HepG2 (cell line): Measurements from ENCODE around the gene BCKDHA. TPM values are rescaled to one million over a fixed set of nuclear protein-coding genes. Genes with fewer than 3 reads are reported as not detected.

Experiments
- ARID2 ChIP-seq: sonication (generic); formaldehyde crosslinking; IDR thresholded peaks from 2 replicates; pipeline ENCODE4 v1.8.1; 2022; ENCODE audit warnings: mild to moderate bottlenecking, missing genetic modification reagents, borderline replicate concordance
- ARNT2 ChIP-seq: sonication (generic); formaldehyde crosslinking; IDR thresholded peaks from 2 replicates; pipeline ENCODE4 v1.8.0; 2022; ENCODE audit warnings: mild to moderate bottlenecking, low read depth, missing genetic modification reagents, moderate library complexity
- ATF7-NPFF ChIP-seq: sonication (generic); formaldehyde crosslinking; IDR thresholded peaks from 2 replicates; pipeline ENCODE4 v1.8.1; 2023; ENCODE audit warnings: mild to moderate bottlenecking, low read depth, missing genetic modification reagents, moderate library complexity
- FOXC1 ChIP-seq: sonication (generic); formaldehyde crosslinking; IDR thresholded peaks from 2 replicates; pipeline ENCODE4 v1.8.0; 2022; ENCODE audit warnings: mild to moderate bottlenecking, missing genetic modification reagents, borderline replicate concordance
- GFI1 ChIP-seq: sonication (generic); formaldehyde crosslinking; IDR thresholded peaks from 2 replicates; pipeline ENCODE4 v1.5.0; 2020; ENCODE audit warnings: missing genetic modification reagents, mild to moderate bottlenecking, borderline replicate concordance
- IRF1 ChIP-seq: sonication (generic); formaldehyde crosslinking; IDR thresholded peaks from 2 replicates; pipeline ENCODE4 v1.4.0; 2020; ENCODE audit warnings: low read depth, mild to moderate bottlenecking, missing genetic modification reagents
- KLF13 ChIP-seq: sonication (generic); formaldehyde crosslinking; IDR thresholded peaks from 2 replicates; pipeline ENCODE4 v1.4.0; 2020; ENCODE audit warnings: mild to moderate bottlenecking, missing genetic modification reagents
- KMT2B ChIP-seq: IDR thresholded peaks from 2 replicates; pipeline ENCODE4 v1.6.1; 2016; ENCODE audit warnings: missing genetic modification reagents, missing compliant biosample characterization
- MAFG ChIP-seq: sonication (generic); formaldehyde crosslinking; IDR thresholded peaks from 2 replicates; pipeline ENCODE4 v1.5.1; 2020; ENCODE audit warnings: mild to moderate bottlenecking, missing genetic modification reagents
- MATR3 ChIP-seq: sonication (generic); formaldehyde crosslinking; IDR thresholded peaks from 2 replicates; pipeline ENCODE4 v1.4.0; 2020; ENCODE audit warnings: missing genetic modification reagents
- TBX3 ChIP-seq: fragments of 450-650 bp; IDR thresholded peaks from 2 replicates; pipeline ENCODE4 v1.6.1; 2017; ENCODE audit warnings: antibody characterized with exemption, mild to moderate bottlenecking, inconsistent platforms, borderline replicate concordance
- THAP7 ChIP-seq: sonication (generic); formaldehyde crosslinking; IDR thresholded peaks from 2 replicates; pipeline ENCODE4 v1.8.1; 2023; ENCODE audit warnings: mild to moderate bottlenecking, missing genetic modification reagents
- THYN1 ChIP-seq: sonication (generic); formaldehyde crosslinking; IDR thresholded peaks from 2 replicates; pipeline ENCODE4 v1.8.1; 2023; ENCODE audit warnings: low read depth, mild to moderate bottlenecking, moderate library complexity, missing genetic modification reagents, borderline replicate concordance
- ZFP62 ChIP-seq: sonication (generic); formaldehyde crosslinking; IDR thresholded peaks from 2 replicates; pipeline ENCODE4 v1.4.0; 2020; ENCODE audit warnings: missing genetic modification reagents
- ZHX2 ChIP-seq, 2 experiments: sonication (generic) in 1 of 2; formaldehyde crosslinking in 1 of 2; IDR thresholded peaks; 2 replicates each; pipeline versions ENCODE4 v1.6.1 to v1.9.0; 2014 to 2022; ENCODE audit warnings: antibody characterized with exemption in 1 of 2, borderline replicate concordance in 1 of 2, inconsistent platforms in 1 of 2, low read depth in 1 of 2, missing genetic modification reagents in 1 of 2
- ZNF44 ChIP-seq: sonication (generic); formaldehyde crosslinking; IDR thresholded peaks from 2 replicates; pipeline ENCODE4 v1.5.1; 2020; ENCODE audit warnings: mild to moderate bottlenecking, missing genetic modification reagents
- ZNF547 ChIP-seq: sonication (generic); formaldehyde crosslinking; IDR thresholded peaks from 2 replicates; pipeline ENCODE4 v1.5.1; 2020; ENCODE audit warnings: mild to moderate bottlenecking, missing genetic modification reagents
- ZNF704 ChIP-seq: sonication (generic); formaldehyde crosslinking; IDR thresholded peaks from 2 replicates; pipeline ENCODE4 v1.8.1; 2023; ENCODE audit warnings: mild to moderate bottlenecking, inconsistent platforms, moderate library complexity, missing genetic modification reagents, borderline replicate concordance
- ZNF709 ChIP-seq: sonication (generic); formaldehyde crosslinking; IDR thresholded peaks from 2 replicates; pipeline ENCODE4 v1.5.0; 2020; ENCODE audit warnings: mild to moderate bottlenecking, missing genetic modification reagents
- polyA plus RNA-seq, 8 experiments: library from polyadenylated mRNA; depleted of rRNA in 3 of 8; stranded (reverse) in 7 of 8; unstranded in 1 of 8; fragments of >200 nt; fragmentation: Illumina TruSeq in 4 of 8; extraction: Trizol in 4 of 8; gene quantifications; 2 replicates each; pipeline versions ENCODE4 v1.2.1 to v1.2.3, GENCODE V29; 2011 to 2016; ENCODE audit warnings: low read depth in 4 of 8, missing spikeins in 1 of 8, mixed read lengths in 1 of 8; ENCODE audit not compliant: insufficient read depth in 1 of 8
- total RNA-seq, 5 experiments: library from RNA; depleted of rRNA; stranded (reverse); fragments of >200 nt; fragmentation: Illumina TruSeq; extraction: Trizol; gene quantifications; 2 replicates each; pipeline ENCODE4 v1.2.3, GENCODE V29; 2016; ENCODE audit warnings: low read depth in 1 of 5

The BCKDHA gene
- total and polyA plus RNA-seq, 2 of the 13 experiments (the other 11 are each of a cell fraction or from before 2014, with no cell fraction given), result 11.8 to 31.5 TPM

- peak; percentile 46; the same call in 1 of the 2 replicates for TF ChIP-seq ZHX2 (IDR thresholded peaks at IDR 0.05; ENCODE audit: low read depth)
- no peak for TF ChIP-seq ZHX2 (CRISPR knock-in tag; IDR thresholded peaks at IDR 0.05; ENCODE audit: borderline replicate concordance)
- 0 out of 2 replicates have a peak, but pooled peaks have one; percentile 68 for TF ChIP-seq KLF13 (CRISPR knock-in tag)
- no peak for TF ChIP-seq ZFP62 (CRISPR knock-in tag)
- no peak for TF ChIP-seq MATR3 (CRISPR knock-in tag)
- TF ChIP-seq THAP7 (CRISPR knock-in tag), result no peak; the same call in 1 of the 2 replicates
- 0 out of 2 replicates have a peak, but pooled peaks have one; percentile 26 for TF ChIP-seq TBX3
- 0 out of 2 replicates have a peak, but pooled peaks have one; percentile 59 for TF ChIP-seq KMT2B (CRISPR knock-in tag)
- TF ChIP-seq MAFG (CRISPR knock-in tag), result no peak
- TF ChIP-seq FOXC1, result 0 out of 2 replicates have a peak, but pooled peaks have one; percentile 17
- peak; percentile 88; the same call in 1 of the 2 replicates for TF ChIP-seq ATF7-NPFF
- TF ChIP-seq THYN1 (CRISPR knock-in tag), result no peak
- no peak for TF ChIP-seq ARID2
- peak; percentile 53 for TF ChIP-seq ZNF709 (CRISPR knock-in tag)
- TF ChIP-seq ZNF44 (CRISPR knock-in tag), result 0 out of 2 replicates have a peak, but pooled peaks have one; percentile 17
- TF ChIP-seq ARNT2 (CRISPR knock-in tag), result peak; percentile 78
- no peak for TF ChIP-seq ZNF704 (CRISPR knock-in tag)
- peak; percentile 58; the same call in 1 of the 2 replicates for TF ChIP-seq ZNF547
- no peak for TF ChIP-seq IRF1 (CRISPR knock-in tag)
- peak; percentile 60; the same call in 1 of the 2 replicates for TF ChIP-seq GFI1 (CRISPR knock-in tag)
Observed at GRCh38 chr19:41397086-41398049, at the start of gene BCKDHA, which contains the start of gene EXOSC5 (continued).
